HG03135 (cell line): ENCODE results near the gene CARD16.
"Not testable (repeated sequence)": the region's sequence is repeated elsewhere in the genome, so short reads cannot be mapped to it uniquely, and the experiment has no call there.

Source experiments
- ATAC-seq: cut with Tn5 transposase; IDR thresholded peaks from one replicate; pipeline ENCODE4 v1.9.1; 2021; ENCODE audit warnings: mild to moderate bottlenecking, moderate library complexity; ENCODE audit not compliant: unreplicated experiment

CARD16 gene

GRCh38 chr11:105044557-105045524, at the start of gene CARD16:
CARD16 (minus strand) TSS chr11:105045335; CDS start chr11:105045297, 38 bp downstream.
- ATAC-seq = peak; percentile 100

GRCh38 chr11:105092256-105093239, 47.4 kb upstream of the CARD16 start:
- no peak for ATAC-seq

GRCh38 chr11:105081412-105082150, 36.4 kb upstream of the CARD16 start:
- ATAC-seq = no peak

GRCh38 chr11:105080171-105080906, 35.2 kb upstream of the CARD16 start:
- not testable (repeated sequence) for ATAC-seq

- ATAC-seq = no peak
Observed at GRCh38 chr11:105078283-105078682, 33.1 kb upstream of the CARD16 start.

GRCh38 chr11:105077141-105077790, 32.1 kb upstream of the CARD16 start:
- ATAC-seq = not testable (repeated sequence)

- ATAC-seq = no peak
Observed at GRCh38 chr11:105074166-105074530, 29.0 kb upstream of the CARD16 start.

GRCh38 chr11:105073456-105074165, 28.5 kb upstream of the CARD16 start:
- ATAC-seq = no peak

- ATAC-seq = not testable (repeated sequence)
Observed at GRCh38 chr11:105072080-105072479, 26.9 kb upstream of the CARD16 start.

GRCh38 chr11:105071089-105071732, 26.1 kb upstream of the CARD16 start:
- no peak for ATAC-seq

GRCh38 chr11:105070306-105070705, 25.2 kb upstream of the CARD16 start:
- ATAC-seq = no peak

GRCh38 chr11:105069749-105070148, 24.6 kb upstream of the CARD16 start:
- ATAC-seq = not testable (repeated sequence)

GRCh38 chr11:105063245-105063941, 18.3 kb upstream of the CARD16 start:
- not testable (repeated sequence) for ATAC-seq

GRCh38 chr11:105057432-105057831, 12.3 kb upstream of the CARD16 start:
- ATAC-seq = no peak

GRCh38 chr11:105056446-105056845, 11.3 kb upstream of the CARD16 start:
- no peak for ATAC-seq

- no peak for ATAC-seq
Observed at GRCh38 chr11:105054723-105055493, 9.8 kb upstream of the CARD16 start.

- no peak for ATAC-seq
Observed at GRCh38 chr11:105052487-105052886, 7.4 kb upstream of the CARD16 start.
